ENCODE data around the gene ZNF217. TPM values are rescaled to one million over a fixed set of nuclear protein-coding genes. Genes with fewer than 3 reads are reported as not detected.

Gene ZNF217
- total RNA-seq = 10.3 and 13.2 TPM in 2 replicates

GRCh38 chr20:53593466-53594007 is at the start of gene ZNF217:
TSS of gene ZNF217 (minus strand) at chr20:53593839. CDS start at chr20:53582826, 11,013 bp downstream.

